ENCODE data around the gene PTK6. TPM values are rescaled to one million over a fixed set of nuclear protein-coding genes. Genes with fewer than 3 reads are reported as not detected.
"Not testable (repeated sequence)": the region's sequence is repeated elsewhere in the genome, so short reads cannot be mapped to it uniquely, and the experiment has no call there.

PTK6 gene
- total and polyA plus RNA-seq, 8 donors, result 0.61 to 4.5 (median 1.2) TPM

DNA sequence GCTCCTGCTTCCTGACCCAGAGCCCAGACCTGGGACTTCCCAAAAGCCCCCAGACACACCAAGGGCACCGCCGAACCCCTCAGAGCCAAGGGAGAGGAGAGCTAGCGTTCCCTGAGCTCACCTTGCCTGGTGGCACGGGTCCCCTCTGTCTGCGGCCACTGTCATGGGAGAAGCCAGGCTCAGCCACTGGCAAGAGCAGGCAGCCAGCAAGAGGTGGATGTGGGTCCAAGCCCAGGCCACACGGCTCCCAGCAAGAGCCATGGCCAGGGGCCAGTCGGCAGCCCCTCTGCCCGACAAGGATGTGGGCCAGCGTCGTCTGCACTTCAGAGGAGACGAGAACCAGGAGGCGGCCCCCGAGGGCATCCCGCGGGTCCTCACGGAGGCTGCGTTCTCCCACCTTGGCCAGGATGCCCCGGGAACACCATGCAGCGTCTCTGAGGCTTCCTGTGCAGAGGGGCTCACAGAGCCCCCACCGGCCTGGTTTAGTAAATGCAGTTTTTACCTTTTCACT, 18.8 kb downstream of the PTK6 start:
- H3K4me1 ChIP-seq, result peaks cover 6 to 8% (median 7%) of the 10 kb centered on the region in 3 donors
- no peak overlapping the region for H3K27ac ChIP-seq
- H3K9me3 ChIP-seq, result no peaks in the 10 kb centered on the region
- TF ChIP-seq, protein P1, sequence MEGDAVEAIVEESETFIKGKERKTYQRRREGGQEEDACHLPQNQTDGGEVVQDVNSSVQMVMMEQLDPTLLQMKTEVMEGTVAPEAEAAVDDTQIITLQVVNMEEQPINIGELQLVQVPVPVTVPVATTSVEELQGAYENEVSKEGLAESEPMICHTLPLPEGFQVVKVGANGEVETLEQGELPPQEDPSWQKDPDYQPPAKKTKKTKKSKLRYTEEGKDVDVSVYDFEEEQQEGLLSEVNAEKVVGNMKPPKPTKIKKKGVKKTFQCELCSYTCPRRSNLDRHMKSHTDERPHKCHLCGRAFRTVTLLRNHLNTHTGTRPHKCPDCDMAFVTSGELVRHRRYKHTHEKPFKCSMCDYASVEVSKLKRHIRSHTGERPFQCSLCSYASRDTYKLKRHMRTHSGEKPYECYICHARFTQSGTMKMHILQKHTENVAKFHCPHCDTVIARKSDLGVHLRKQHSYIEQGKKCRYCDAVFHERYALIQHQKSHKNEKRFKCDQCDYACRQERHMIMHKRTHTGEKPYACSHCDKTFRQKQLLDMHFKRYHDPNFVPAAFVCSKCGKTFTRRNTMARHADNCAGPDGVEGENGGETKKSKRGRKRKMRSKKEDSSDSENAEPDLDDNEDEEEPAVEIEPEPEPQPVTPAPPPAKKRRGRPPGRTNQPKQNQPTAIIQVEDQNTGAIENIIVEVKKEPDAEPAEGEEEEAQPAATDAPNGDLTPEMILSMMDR (IDR thresholded peaks at IDR 0.05), result no peak
- no peaks in the 10 kb centered on the region for H3K36me3 ChIP-seq
- WGBS, 2 donors, result 83 to 84% methylated on average over 18 to 20 of the region's 20 CpGs
- peak in 3 of 6 donors; percentile 24 to 80 (median 47) for DNase-seq
- no peak for FAIRE-seq
- no peak overlapping the region for H3K4me3 ChIP-seq
- no peak for ATAC-seq
- H3K27me3 ChIP-seq, result no peaks in the 10 kb centered on the region
- intact Hi-C loops (cut with DNase I), result no loop called here

DNA sequence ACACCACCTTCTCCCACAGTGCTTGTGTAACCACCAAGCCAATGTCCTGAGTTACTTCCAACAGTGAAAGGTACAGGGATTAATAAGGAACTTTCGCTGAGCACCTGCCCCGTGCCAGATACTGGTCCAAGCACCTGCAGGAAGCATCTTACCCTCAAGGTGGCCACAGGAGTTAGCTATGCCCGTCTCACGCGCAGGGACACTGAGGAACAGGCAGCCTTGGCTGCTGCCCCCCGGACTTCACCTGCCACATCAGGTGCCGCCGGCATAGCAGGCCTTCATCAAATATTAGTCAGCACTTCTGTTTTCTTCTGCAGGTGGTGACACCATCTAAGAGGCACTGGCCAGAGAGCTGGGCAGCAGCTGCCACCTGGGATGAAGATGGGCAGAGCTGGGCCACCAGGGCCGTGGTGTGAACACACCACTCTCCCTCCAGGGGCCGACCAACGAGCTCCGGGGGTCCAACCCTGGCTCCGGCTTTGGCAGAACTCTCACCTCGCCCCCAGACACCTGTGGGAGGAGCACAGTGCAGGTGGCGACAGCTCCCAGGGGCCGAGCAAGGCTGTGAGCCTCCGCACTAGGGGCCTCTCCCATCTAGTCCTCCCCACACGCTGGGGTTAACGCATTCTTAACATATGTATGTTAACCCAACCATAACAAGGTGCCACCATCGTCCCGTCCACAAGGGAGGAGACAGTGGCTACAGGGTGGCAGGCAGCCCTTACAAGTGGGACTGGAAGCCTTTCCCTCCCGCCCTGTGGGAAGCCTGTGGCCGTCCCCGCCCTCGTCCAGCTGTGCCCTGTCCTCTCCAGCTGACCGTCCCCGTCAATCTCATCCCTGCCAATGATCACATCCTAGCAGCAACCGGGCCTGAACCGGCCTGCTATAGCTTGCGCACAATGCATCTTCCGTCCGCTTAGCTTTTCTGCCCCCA, 19.5 kb downstream of the PTK6 start:
- Histone ChIP-seq H3K36me3 (no peaks in the 10 kb centered on the region), H3K4me3 (no peak overlapping the region), H3K4me1 (peaks cover 6 to 8% (median 7%) of the 10 kb centered on the region in 3 donors), H3K9me3 (no peaks in the 10 kb centered on the region), H3K27me3 (no peaks in the 10 kb centered on the region), H3K27ac (no peak overlapping the region)
- ATAC-seq, result no peak
- TF ChIP-seq, protein P1 (IDR thresholded peaks at IDR 0.05), result no peak
- 86 to 93% methylated on average over 32 of the region's 32 CpGs for WGBS, 2 donors
- peak in 1 of 6 donors; percentile 70 for DNase-seq
- intact Hi-C loops (cut with DNase I), result no loop called here
- no peak for FAIRE-seq

DNA sequence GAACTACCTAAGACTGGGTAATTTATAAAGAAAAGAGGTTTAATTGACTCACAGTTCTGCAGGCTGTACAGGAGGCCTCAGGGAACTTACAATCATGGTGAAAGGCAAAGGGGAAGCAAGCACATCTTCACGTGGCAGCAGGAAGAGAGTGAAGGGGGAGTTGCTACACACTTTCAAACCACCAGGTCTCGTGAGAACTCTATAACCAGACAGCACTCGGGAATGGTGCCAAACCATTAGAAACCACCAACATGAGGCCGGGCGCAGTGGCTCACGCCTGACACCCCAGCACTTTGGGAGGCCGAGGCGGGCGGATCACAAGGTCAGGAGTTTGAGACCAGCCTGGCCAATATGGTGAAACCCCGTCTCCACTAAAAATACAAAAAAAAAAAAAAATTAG, 22.7 kb downstream of the PTK6 start:
- H3K36me3 ChIP-seq; H3K27me3 ChIP-seq; FAIRE-seq; H3K9me3 ChIP-seq; intact Hi-C loops (cut with DNase I); H3K4me1 ChIP-seq; ATAC-seq; H3K4me3 ChIP-seq; H3K27ac ChIP-seq: not testable (repeated sequence)
- peak in 1 of 6 donors; percentile 29 for DNase-seq
- 76 to 78% methylated on average over 9 to 10 of the region's 10 CpGs for WGBS, 2 donors

DNA sequence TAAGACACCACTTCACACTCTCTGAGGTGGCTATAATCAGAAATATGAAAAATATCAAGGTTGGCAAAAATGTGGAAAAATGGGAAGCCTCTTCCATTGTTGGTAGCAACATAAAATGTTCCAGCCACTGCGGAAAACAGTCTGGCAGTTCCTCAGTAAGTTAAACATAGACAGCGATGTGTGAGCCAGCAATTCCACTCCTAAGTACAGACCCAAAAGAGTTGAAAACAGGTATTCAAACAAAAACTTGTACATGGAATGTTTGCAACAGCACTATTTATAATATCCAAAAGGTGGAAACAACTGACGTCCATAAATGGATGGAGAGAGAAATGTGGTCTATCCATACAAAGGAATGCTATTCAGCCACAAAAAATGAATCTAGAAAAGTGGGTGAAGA, 24.0 kb downstream of the PTK6 start:
- H3K36me3 ChIP-seq, result no peaks in the 10 kb centered on the region
- no peak for FAIRE-seq
- peaks cover 0 to 4% (median 0%) of the 10 kb centered on the region in 4 donors for H3K27me3 ChIP-seq
- TF ChIP-seq, protein P1 (IDR thresholded peaks at IDR 0.05), result no peak
- H3K4me1 ChIP-seq, result no peaks in the 10 kb centered on the region
- no peaks in the 10 kb centered on the region for H3K9me3 ChIP-seq
- DNase-seq, result no peak
- H3K4me3 ChIP-seq, result no peak overlapping the region
- ATAC-seq, result no peak
- WGBS, 2 donors, result 81 to 85% methylated on average over 3 of the region's 3 CpGs
- H3K27ac ChIP-seq, result no peak overlapping the region
- intact Hi-C loops (cut with DNase I), result no loop called here

DNA sequence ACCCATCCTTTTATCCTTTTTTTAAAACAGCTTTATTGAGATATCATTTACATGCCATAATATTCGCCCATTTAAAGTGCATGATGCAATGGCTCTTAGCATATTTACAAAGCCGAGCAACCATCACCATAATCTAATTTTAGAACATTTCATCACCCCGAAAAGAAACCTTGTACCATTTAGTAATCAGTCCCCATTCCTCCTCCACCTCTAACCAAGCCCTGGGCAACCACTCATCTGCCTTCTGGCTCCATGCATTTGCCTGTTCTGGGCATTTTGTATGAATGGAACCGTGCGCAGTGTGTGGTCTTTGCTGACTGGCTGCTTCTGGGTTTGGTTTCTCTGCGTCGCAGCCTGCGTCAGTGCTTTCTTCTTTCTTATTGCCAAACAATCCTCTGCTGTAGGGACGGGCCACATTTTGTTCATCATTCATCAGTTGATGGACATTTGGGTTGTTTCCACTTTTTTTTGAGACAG, 28.1 kb downstream of the PTK6 start:
- WGBS, 2 donors, result 76 to 84% methylated on average over 9 of the region's 9 CpGs
- TF ChIP-seq, protein P1 (IDR thresholded peaks at IDR 0.05), result no peak
- Histone ChIP-seq H3K27me3 (peaks cover 0 to 4% (median 0%) of the 10 kb centered on the region in 4 donors), H3K4me3 (no peak overlapping the region), H3K9me3 (no peaks in the 10 kb centered on the region), H3K4me1 (no peaks in the 10 kb centered on the region), H3K36me3 (no peaks in the 10 kb centered on the region), H3K27ac (no peak overlapping the region)
- intact Hi-C loops (cut with DNase I), result no loop called here
- ATAC-seq (no peak), FAIRE-seq (no peak), DNase-seq (peak in 1 of 6 donors; percentile 21)
